HG02678 (cell line): ENCODE measurements around the gene ATG16L1.

ENCODE experiments used
- ATAC-seq: cut with Tn5 transposase; IDR thresholded peaks from one replicate; pipeline ENCODE4 v1.9.1; 2021; ENCODE audit warnings: mild to moderate bottlenecking, moderate library complexity; ENCODE audit not compliant: unreplicated experiment

The ATG16L1 gene

GRCh38 chr2:233251306-233252116, at the start of gene ATG16L1:
ATG16L1 (plus strand) TSS chr2:233251673; CDS start chr2:233251828, 155 bp downstream.
- peak; percentile 96 for ATAC-seq

- no peak for ATAC-seq
Observed at GRCh38 chr2:233202531-233202944, 48.9 kb upstream of the ATG16L1 start.

- ATAC-seq, result no peak
Observed at GRCh38 chr2:233203060-233203459, 48.4 kb upstream of the ATG16L1 start.

GRCh38 chr2:233204286-233204936, 47.1 kb upstream of the ATG16L1 start:
- ATAC-seq, result no peak

GRCh38 chr2:233208382-233209116, 42.9 kb upstream of the ATG16L1 start:
- ATAC-seq, result no peak

- ATAC-seq, result no peak
Observed at GRCh38 chr2:233209117-233209532, 42.3 kb upstream of the ATG16L1 start.

- no peak for ATAC-seq
Observed at GRCh38 chr2:233209533-233210171, 41.8 kb upstream of the ATG16L1 start.

- no peak for ATAC-seq
Observed at GRCh38 chr2:233210281-233210680, 41.2 kb upstream of the ATG16L1 start.

GRCh38 chr2:233210843-233211547, 40.5 kb upstream of the ATG16L1 start:
- ATAC-seq, result no peak

GRCh38 chr2:233211548-233211895, 40.0 kb upstream of the ATG16L1 start:
- no peak for ATAC-seq

- no peak for ATAC-seq
Observed at GRCh38 chr2:233213011-233213410, 38.5 kb upstream of the ATG16L1 start.

GRCh38 chr2:233213975-233214374, 37.5 kb upstream of the ATG16L1 start:
- no peak for ATAC-seq

- ATAC-seq, result no peak
Observed at GRCh38 chr2:233217892-233218377, 33.5 kb upstream of the ATG16L1 start.

GRCh38 chr2:233218836-233219235, 32.6 kb upstream of the ATG16L1 start:
- no peak for ATAC-seq

GRCh38 chr2:233219848-233220247, 31.6 kb upstream of the ATG16L1 start:
- no peak for ATAC-seq

GRCh38 chr2:233221378-233222063, 30.0 kb upstream of the ATG16L1 start:
- ATAC-seq, result no peak

GRCh38 chr2:233223059-233223894, 28.2 kb upstream of the ATG16L1 start:
- ATAC-seq, result peak; percentile 69

GRCh38 chr2:233225230-233226068, 26.0 kb upstream of the ATG16L1 start:
- no peak for ATAC-seq
